ENCODE results near the gene VSNL1. TPM values are rescaled to one million over a fixed set of nuclear protein-coding genes. Genes with fewer than 3 reads are reported as not detected.

The VSNL1 gene
- total and polyA plus RNA-seq, 2 experiments from 2014 or later = 102 to 112 TPM

DNA sequence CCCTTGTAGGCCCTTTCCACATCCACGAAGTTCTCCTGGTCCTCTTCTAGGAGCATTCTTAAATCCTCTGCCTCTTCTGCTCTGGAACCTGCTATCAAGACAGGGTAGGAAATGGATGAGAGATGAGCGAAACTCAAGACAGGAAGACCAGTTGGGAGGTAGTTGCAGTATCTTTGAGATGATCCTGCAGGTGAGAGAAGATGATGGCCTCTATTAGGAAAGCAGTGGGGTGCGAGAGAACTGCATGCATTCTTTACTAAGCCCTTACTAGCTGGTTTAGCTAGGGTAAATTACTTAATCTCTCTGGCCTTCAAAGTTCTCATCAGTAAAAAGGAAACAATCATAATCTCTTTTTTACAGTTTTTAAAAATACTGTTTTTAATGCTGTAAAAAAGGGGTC is 47.0 kb downstream of the VSNL1 start:
- H3K4me2 ChIP-seq = no peak overlapping the region
- H3K36me3 ChIP-seq (ENCODE audit: insufficient read depth) = no peaks in the 10 kb centered on the region
- H3K27ac ChIP-seq (ENCODE audit: low read depth) = no peak overlapping the region
- H2AFZ ChIP-seq = no peak overlapping the region
- Mint-ChIP-seq H3K4me1 (peaks cover 56% of the 10 kb centered on the region), H3K36me3 (ENCODE audit: low read depth) (peaks cover under 1% of the 10 kb centered on the region; the same call in 2 of the 3 replicates), H3K27ac (no peak overlapping the region), H3K9me3 (no peaks in the 10 kb centered on the region), H3K27me3 (ENCODE audit: insufficient read depth, low read depth, poor library complexity) (peaks cover 2% of the 10 kb centered on the region), H3K4me3 (no peak overlapping the region)
- H3K9me2 ChIP-seq (ENCODE audit: insufficient read depth) = no peaks in the 10 kb centered on the region
- peaks cover 71% of the 10 kb centered on the region for H3K4me1 ChIP-seq (ENCODE audit: insufficient read depth)
- peaks cover 80% of the 10 kb centered on the region for H3K79me2 ChIP-seq (replicated peaks; ENCODE audit: insufficient read depth)
- TF ChIP-seq ETS1 (IDR thresholded peaks at IDR 0.05) (no peak), ZNF462 (CRISPR knock-in tag; IDR thresholded peaks at IDR 0.05) (peak; percentile 81), EZH2phosphoT487 (IDR thresholded peaks at IDR 0.05; ENCODE audit: unreplicated experiment) (no peak)
- ATAC-seq = no peak
- H3F3A ChIP-seq (replicated peaks; ENCODE audit: low read depth) = no peaks in the 10 kb centered on the region
- H3K27me3 ChIP-seq (ENCODE audit: insufficient read depth) = no peaks in the 10 kb centered on the region
- no peak for DNase-seq (ENCODE audit: low spot score)
- H4K20me1 ChIP-seq (replicated peaks; ENCODE audit: insufficient read depth) = peaks cover 24% of the 10 kb centered on the region
- H3K4me3 ChIP-seq = no peak overlapping the region

- peaks cover 21% of the 10 kb centered on the region for H4K20me1 ChIP-seq (replicated peaks; ENCODE audit: insufficient read depth)
- no peaks in the 10 kb centered on the region for H3F3A ChIP-seq (replicated peaks; ENCODE audit: low read depth)
- no peak overlapping the region for H3K4me3 ChIP-seq
- ATAC-seq (no peak), DNase-seq (ENCODE audit: low spot score) (no peak)
- peak overlapping the region; percentile 10; the same call in 1 of the 2 replicates for H3K27ac ChIP-seq (ENCODE audit: low read depth)
- no peak overlapping the region for H2AFZ ChIP-seq
- H3K4me2 ChIP-seq = no peak overlapping the region
- H3K4me1 ChIP-seq (ENCODE audit: insufficient read depth) = peaks cover 71% of the 10 kb centered on the region
- peaks cover 56% of the 10 kb centered on the region for H3K4me1 Mint-ChIP-seq
- no peaks in the 10 kb centered on the region for H3K27me3 ChIP-seq (ENCODE audit: insufficient read depth)
- H3K27ac Mint-ChIP-seq = no peak overlapping the region
- H3K79me2 ChIP-seq (replicated peaks; ENCODE audit: insufficient read depth) = peaks cover 74% of the 10 kb centered on the region
- peaks cover 2% of the 10 kb centered on the region; the same call in 1 of the 2 replicates for H3K36me3 ChIP-seq (ENCODE audit: insufficient read depth)
- H3K4me3 Mint-ChIP-seq = no peak overlapping the region
- no peak for TF ChIP-seq ZNF331 (CRISPR knock-in tag; IDR thresholded peaks at IDR 0.05; ENCODE audit: low read depth)
- no peak for TF ChIP-seq EZH2phosphoT487 (IDR thresholded peaks at IDR 0.05; ENCODE audit: unreplicated experiment)
- no peak for TF ChIP-seq EZH2 (IDR thresholded peaks at IDR 0.05; ENCODE audit: low read depth, unreplicated experiment)
- H3K27me3 Mint-ChIP-seq (ENCODE audit: insufficient read depth, low read depth, poor library complexity) = peaks cover 2% of the 10 kb centered on the region
- H3K9me3 Mint-ChIP-seq = no peaks in the 10 kb centered on the region
- H3K9me2 ChIP-seq (ENCODE audit: insufficient read depth) = no peaks in the 10 kb centered on the region
- H3K36me3 Mint-ChIP-seq (ENCODE audit: low read depth) = no peaks in the 10 kb centered on the region; the same call in 1 of the 3 replicates
These were observed 47.5 kb downstream of the VSNL1 start for GRCh38 chr2:17588031-17588430.

Measured in GM23338 (cell line).